Measurements from ENCODE around the gene MFF. TPM values are rescaled to one million over a fixed set of nuclear protein-coding genes. Genes with fewer than 3 reads are reported as not detected.
A peak's percentile ranks its signal among the peaks of the same experiment; 100 is the strongest.

MFF gene
- polyA plus RNA-seq, 1 of the 3 experiments (the other 2 are of a cell fraction), result 51.0 TPM

DNA sequence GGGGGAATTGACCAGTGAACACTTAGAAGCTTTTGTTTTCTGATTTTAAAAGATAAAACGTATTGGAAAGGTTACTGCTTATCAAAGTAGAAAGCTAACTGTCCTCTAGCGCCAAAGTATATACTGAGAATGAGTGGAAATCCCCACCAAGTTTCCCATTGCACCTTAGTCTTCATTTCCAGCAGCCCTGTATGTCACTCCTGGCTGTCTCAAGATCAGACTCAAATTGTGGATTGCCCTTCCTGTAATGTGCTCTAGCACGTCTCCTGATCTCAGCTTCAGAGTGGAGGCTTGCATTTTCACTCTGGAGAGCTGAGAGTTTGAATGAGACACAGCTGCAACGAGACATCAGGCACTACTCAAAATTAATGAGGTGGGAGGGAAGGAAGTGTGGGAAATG, 26.6 kb downstream of the MFF start (continued):
- TF ChIP-seq CTCF (IDR thresholded peaks at IDR 0.05) (no peak), EZH2phosphoT487 (IDR thresholded peaks at IDR 0.05; ENCODE audit: borderline replicate concordance, low read depth) (no peak), FOXM1 (IDR thresholded peaks at IDR 0.05; ENCODE audit: low read depth) (no peak), EP300 (IDR thresholded peaks at IDR 0.05; ENCODE audit: borderline replicate concordance in 1 of 2, low read depth in 1 of 2, low read length in 1 of 2) (no peak)

DNA sequence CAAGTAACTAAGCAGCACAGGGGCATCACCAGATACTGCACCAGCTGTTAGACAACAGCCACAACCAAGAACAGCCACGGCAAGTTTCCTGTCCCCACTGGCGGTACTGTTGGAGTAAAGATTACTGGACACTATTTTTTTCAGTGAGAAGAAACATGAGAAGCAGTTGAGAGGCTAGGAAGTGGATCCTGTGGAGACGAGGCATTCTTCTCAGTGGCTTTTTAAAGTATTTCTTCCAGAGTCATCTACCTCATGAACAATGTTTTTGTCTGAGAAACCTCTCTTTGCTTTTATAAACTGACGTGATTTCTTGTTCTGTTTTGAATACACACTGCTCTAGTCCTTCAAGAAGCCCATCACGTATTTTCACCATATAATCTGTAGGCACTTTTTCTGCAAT, 35.3 kb downstream of the MFF start:
- CTCF ChIA-PET, result interaction anchor here (0.9 kb wide), 1 partner anchor 13 kb away, joined by 3 read pairs; no protein-coding TSS in a partner anchor
- DNase-seq, result no peak

DNA sequence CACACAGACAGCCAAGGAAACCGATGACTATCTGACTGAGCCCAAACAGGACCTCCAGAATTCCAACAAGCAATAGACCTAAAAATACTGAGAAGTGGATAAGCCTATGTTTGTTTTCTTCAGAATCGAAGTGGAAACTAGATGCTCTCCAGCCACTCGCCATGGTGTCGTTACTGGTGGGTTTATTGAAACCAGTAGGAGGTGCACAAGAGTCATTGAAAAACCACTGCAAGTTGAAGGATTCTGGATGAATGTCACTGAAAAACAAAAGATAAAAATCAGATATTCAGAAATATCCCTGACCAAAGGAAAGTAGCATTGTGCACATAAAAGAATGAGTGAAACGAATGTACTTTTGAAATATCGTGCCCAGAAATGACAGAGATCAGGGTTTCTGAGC, 38.7 kb downstream of the MFF start:
- no peak overlapping the region for H2AFZ ChIP-seq (ENCODE audit: low read depth)
- H3K27me3 ChIP-seq (ENCODE audit: insufficient read depth), result no peaks in the 10 kb centered on the region
- H3K4me3 ChIP-seq (ENCODE audit: low read depth in 2 of 2, low read length in 1 of 2), result no peak overlapping the region
- H3K79me2 ChIP-seq (ENCODE audit: insufficient read depth), result no peaks in the 10 kb centered on the region
- no peaks in the 10 kb centered on the region for H3K9me2 ChIP-seq
- H3K9ac ChIP-seq, result no peak overlapping the region
- H3K27ac ChIP-seq (ENCODE audit: low read depth in 2 of 2, low read length in 1 of 2), result no peak overlapping the region
- peaks cover 11 to 15% of the 10 kb centered on the region in 2 experiments; a peak in 3 of 4 replicates for H3K4me1 ChIP-seq (ENCODE audit: control insufficient read depth in 1 of 2, insufficient read depth in 2 of 2, low read depth in 1 of 2, low read length in 1 of 2)
- ChIA-PET CTCF (no interaction called here), POLR2A (no interaction called here)
- no peak for DNase-seq
- H3K4me2 ChIP-seq, result no peak overlapping the region
- peaks cover 21% of the 10 kb centered on the region for H3F3A ChIP-seq (replicated peaks; ENCODE audit: insufficient read depth)
- H3K36me3 ChIP-seq (replicated peaks in 1 of 2; ENCODE audit: control insufficient read depth in 1 of 2, insufficient read depth in 2 of 2, low read length in 1 of 2), result peaks cover 9 to 27% of the 10 kb centered on the region in 2 experiments
- H3K9me3 ChIP-seq, result no peaks in the 10 kb centered on the region
- whole genome bisulfite sequencing (ENCODE audit: low lambda C conversion rate), result 97% methylated on average over 6 of the region's 6 CpGs
- H4K20me1 ChIP-seq (ENCODE audit: insufficient read depth), result no peaks in the 10 kb centered on the region
- TF ChIP-seq YY1 (IDR thresholded peaks at IDR 0.05; ENCODE audit: low read depth) (no peak), NFIC (IDR thresholded peaks at IDR 0.05; ENCODE audit: borderline replicate concordance) (no peak), RXRA (IDR thresholded peaks at IDR 0.05; ENCODE audit: borderline replicate concordance, low read depth) (no peak), FOSL2 (IDR thresholded peaks at IDR 0.05; ENCODE audit: borderline replicate concordance, low read depth) (no peak), FOXJ3 (CRISPR knock-in tag; IDR thresholded peaks at IDR 0.05) (no peak), RAD21 (IDR thresholded peaks at IDR 0.05; ENCODE audit: low read length) (peak; percentile 21; the same call in 1 of the 2 replicates), RCOR1 (IDR thresholded peaks at IDR 0.05; ENCODE audit: low read length) (no peak), FOXM1 (IDR thresholded peaks at IDR 0.05; ENCODE audit: low read depth) (no peak)
- TF ChIP-seq, protein P1, sequence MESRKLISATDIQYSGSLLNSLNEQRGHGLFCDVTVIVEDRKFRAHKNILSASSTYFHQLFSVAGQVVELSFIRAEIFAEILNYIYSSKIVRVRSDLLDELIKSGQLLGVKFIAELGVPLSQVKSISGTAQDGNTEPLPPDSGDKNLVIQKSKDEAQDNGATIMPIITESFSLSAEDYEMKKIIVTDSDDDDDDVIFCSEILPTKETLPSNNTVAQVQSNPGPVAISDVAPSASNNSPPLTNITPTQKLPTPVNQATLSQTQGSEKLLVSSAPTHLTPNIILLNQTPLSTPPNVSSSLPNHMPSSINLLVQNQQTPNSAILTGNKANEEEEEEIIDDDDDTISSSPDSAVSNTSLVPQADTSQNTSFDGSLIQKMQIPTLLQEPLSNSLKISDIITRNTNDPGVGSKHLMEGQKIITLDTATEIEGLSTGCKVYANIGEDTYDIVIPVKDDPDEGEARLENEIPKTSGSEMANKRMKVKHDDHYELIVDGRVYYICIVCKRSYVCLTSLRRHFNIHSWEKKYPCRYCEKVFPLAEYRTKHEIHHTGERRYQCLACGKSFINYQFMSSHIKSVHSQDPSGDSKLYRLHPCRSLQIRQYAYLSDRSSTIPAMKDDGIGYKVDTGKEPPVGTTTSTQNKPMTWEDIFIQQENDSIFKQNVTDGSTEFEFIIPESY (IDR thresholded peaks at IDR 0.05; ENCODE audit: borderline replicate concordance, low read depth), result no peak
- TF ChIP-seq, protein P2, sequence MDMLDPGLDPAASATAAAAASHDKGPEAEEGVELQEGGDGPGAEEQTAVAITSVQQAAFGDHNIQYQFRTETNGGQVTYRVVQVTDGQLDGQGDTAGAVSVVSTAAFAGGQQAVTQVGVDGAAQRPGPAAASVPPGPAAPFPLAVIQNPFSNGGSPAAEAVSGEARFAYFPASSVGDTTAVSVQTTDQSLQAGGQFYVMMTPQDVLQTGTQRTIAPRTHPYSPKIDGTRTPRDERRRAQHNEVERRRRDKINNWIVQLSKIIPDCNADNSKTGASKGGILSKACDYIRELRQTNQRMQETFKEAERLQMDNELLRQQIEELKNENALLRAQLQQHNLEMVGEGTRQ (IDR thresholded peaks at IDR 0.05; ENCODE audit: borderline replicate concordance, low read depth, low read length), result no peak

More for the DNA sequence above, 35.3 kb downstream of the MFF start:
- Histone ChIP-seq H3K4me3 (ENCODE audit: low read depth in 2 of 2, low read length in 1 of 2) (no peak overlapping the region), H3K27ac (ENCODE audit: low read depth in 2 of 2, low read length in 1 of 2) (no peak overlapping the region), H3F3A (replicated peaks; ENCODE audit: insufficient read depth) (peaks cover 3% of the 10 kb centered on the region), H3K9me2 (no peaks in the 10 kb centered on the region), H3K27me3 (ENCODE audit: insufficient read depth) (no peaks in the 10 kb centered on the region), H3K79me2 (ENCODE audit: insufficient read depth) (no peaks in the 10 kb centered on the region), H3K4me2 (no peak overlapping the region), H4K20me1 (ENCODE audit: insufficient read depth) (no peaks in the 10 kb centered on the region), H2AFZ (ENCODE audit: low read depth) (no peak overlapping the region), H3K9me3 (no peaks in the 10 kb centered on the region), H3K4me1 (ENCODE audit: control insufficient read depth in 1 of 2, insufficient read depth in 2 of 2, low read depth in 1 of 2, low read length in 1 of 2) (peaks cover under 1 to 3% of the 10 kb centered on the region in 2 experiments; a peak in 3 of 4 replicates), H3K9ac (no peak overlapping the region), H3K36me3 (replicated peaks in 1 of 2; ENCODE audit: control insufficient read depth in 1 of 2, insufficient read depth in 2 of 2, low read length in 1 of 2) (peaks cover 34 to 54% of the 10 kb centered on the region in 2 experiments)
- WGBS (ENCODE audit: low lambda C conversion rate), result 96% methylated on average over 5 of the region's 5 CpGs
- TF ChIP-seq EZH2phosphoT487 (IDR thresholded peaks at IDR 0.05; ENCODE audit: borderline replicate concordance, low read depth) (no peak), POLR2AphosphoS5 (IDR thresholded peaks at IDR 0.05; ENCODE audit: low read depth, low read length) (no peak), FOSL2 (IDR thresholded peaks at IDR 0.05; ENCODE audit: borderline replicate concordance, low read depth) (no peak), YY1 (IDR thresholded peaks at IDR 0.05; ENCODE audit: low read depth) (no peak), EP300 (IDR thresholded peaks at IDR 0.05; ENCODE audit: borderline replicate concordance in 1 of 2, low read depth in 1 of 2, low read length in 1 of 2) (no peak)
- TF ChIP-seq, protein P2 (IDR thresholded peaks at IDR 0.05; ENCODE audit: borderline replicate concordance, low read depth, low read length), result no peak
- TF ChIP-seq, protein P3, sequence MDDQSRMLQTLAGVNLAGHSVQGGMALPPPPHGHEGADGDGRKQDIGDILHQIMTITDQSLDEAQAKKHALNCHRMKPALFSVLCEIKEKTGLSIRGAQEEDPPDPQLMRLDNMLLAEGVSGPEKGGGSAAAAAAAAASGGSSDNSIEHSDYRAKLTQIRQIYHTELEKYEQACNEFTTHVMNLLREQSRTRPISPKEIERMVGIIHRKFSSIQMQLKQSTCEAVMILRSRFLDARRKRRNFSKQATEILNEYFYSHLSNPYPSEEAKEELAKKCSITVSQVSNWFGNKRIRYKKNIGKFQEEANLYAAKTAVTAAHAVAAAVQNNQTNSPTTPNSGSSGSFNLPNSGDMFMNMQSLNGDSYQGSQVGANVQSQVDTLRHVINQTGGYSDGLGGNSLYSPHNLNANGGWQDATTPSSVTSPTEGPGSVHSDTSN (IDR thresholded peaks at IDR 0.05), result no peak
- POLR2A ChIA-PET, result no interaction called here
